ENCODE results near the gene CTIF.

CTIF gene

DNA sequence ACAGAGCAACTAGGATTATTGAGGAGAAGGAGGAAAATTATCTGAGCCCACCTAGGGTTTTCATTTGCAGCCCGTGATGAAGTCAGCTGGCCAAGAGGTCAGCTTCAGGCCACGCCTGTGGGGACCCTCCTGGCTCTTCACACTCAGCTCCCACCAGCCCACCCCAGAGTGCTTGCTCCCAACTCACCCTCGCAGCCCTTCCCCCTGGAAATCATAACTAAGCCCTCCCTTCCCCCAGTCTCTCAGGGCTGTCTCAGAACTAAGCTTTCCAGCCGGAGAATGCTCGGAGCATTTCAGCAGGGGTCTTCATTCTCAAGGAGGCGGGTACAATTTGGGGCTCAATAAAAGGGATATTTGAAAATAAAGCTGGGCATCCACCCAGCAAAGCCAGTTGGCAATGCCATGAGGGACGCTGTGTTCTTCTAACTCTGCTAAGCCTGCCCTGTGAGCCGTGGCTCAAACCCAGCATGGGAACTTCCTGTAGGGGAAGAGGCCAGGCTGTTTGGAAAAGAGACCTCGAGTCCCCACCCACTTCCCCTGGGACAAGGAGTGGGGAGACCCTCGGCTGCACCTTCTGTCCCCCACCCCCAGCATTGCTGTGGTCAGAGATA lies 194.9 kb downstream of the CTIF start:
- H3K27ac ChIP-seq, result no peak overlapping the region
- TF ChIP-seq, protein P1, sequence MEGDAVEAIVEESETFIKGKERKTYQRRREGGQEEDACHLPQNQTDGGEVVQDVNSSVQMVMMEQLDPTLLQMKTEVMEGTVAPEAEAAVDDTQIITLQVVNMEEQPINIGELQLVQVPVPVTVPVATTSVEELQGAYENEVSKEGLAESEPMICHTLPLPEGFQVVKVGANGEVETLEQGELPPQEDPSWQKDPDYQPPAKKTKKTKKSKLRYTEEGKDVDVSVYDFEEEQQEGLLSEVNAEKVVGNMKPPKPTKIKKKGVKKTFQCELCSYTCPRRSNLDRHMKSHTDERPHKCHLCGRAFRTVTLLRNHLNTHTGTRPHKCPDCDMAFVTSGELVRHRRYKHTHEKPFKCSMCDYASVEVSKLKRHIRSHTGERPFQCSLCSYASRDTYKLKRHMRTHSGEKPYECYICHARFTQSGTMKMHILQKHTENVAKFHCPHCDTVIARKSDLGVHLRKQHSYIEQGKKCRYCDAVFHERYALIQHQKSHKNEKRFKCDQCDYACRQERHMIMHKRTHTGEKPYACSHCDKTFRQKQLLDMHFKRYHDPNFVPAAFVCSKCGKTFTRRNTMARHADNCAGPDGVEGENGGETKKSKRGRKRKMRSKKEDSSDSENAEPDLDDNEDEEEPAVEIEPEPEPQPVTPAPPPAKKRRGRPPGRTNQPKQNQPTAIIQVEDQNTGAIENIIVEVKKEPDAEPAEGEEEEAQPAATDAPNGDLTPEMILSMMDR (IDR thresholded peaks at IDR 0.05), result no peak
- no peak for TF ChIP-seq ZFX (IDR thresholded peaks at IDR 0.05; ENCODE audit: borderline replicate concordance)

DNA sequence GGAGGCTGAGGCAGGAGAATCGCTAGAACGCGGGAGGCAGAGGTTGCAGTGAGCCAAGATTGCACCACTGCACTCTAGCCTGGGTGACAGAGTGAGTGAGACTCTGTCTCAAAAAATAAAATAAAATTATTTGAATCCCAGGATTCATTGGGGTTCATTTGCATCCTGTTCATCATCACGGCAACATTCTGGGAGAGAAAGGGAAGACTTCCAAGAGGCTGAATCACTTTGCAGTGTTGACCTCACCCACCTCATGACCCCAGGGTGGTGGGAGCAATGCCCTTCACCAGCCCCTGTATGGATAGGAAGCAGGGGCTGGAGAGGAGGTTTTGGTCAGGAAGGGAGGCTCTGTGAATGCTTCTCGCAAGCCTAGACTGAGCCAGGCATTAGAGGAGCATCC lies 195.6 kb downstream of the CTIF start:
- no peak overlapping the region for H3K27ac ChIP-seq
- TF ChIP-seq ZFX (IDR thresholded peaks at IDR 0.05; ENCODE audit: borderline replicate concordance), result no peak
- TF ChIP-seq, protein P1 (IDR thresholded peaks at IDR 0.05), result no peak

DNA sequence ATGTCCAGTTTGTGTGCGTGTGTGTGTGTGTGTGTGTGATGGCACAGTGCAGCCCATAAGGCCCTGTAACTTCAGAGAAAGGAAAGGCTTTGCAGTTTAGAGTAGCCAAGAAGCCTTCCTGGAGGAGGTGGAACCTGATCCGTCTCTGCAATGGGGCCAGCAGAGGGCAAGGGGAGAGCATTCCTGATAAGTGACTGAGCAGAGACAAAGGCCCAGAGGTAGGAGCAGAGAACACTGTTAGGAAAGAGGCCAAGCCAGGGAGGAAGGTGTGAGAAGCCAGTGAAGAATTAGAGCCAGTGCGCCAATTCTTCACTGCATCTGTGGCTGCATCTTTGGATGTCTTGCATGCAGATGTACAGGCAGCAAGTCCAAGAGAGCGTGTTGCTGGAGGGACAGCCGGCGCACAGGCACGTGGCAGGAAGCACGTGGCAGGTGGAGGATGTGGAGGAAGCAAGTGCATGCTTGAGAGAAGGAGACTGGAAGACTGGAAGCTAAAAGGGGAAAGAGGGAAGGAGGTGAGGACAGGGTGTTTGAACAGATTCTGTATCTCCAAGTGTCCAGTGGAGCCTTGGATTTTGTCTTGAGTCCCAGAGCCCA lies 196.3 kb downstream of the CTIF start:
- TF ChIP-seq ZFX (IDR thresholded peaks at IDR 0.05; ENCODE audit: borderline replicate concordance), result no peak
- TF ChIP-seq, protein P1 (IDR thresholded peaks at IDR 0.05), result no peak
- H3K27ac ChIP-seq, result no peak overlapping the region

DNA sequence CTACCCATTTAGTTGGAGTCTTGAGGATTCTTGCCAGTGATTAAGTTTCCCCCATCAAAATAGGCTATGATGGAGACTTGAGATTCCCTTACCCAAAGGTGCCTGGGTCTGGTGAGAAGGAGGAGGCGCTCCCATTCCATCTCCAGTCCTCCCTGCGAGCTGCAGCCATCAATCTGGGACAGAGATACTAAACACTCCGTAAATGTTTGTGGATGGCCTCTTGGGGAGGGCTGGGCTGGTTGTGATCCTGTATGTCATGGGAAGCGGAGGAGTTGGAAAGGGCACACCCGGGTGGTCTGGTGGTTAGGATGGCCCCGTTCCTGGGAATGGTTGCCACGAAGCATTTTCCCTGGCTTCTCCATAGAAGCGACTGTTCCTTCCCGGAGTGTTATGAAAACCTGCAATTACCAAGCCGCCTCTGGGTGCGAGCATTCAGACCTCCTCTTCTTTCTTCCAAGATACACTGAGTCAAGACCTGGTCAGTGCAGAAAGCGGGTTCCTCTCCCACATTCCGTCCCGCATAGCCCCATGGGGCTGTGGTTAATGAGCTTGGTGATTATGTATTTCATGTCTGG lies 196.9 kb downstream of the CTIF start:
- H3K27ac ChIP-seq, result no peak overlapping the region
- TF ChIP-seq ZFX (IDR thresholded peaks at IDR 0.05; ENCODE audit: borderline replicate concordance), result no peak
- TF ChIP-seq, protein P1 (IDR thresholded peaks at IDR 0.05), result no peak

DNA sequence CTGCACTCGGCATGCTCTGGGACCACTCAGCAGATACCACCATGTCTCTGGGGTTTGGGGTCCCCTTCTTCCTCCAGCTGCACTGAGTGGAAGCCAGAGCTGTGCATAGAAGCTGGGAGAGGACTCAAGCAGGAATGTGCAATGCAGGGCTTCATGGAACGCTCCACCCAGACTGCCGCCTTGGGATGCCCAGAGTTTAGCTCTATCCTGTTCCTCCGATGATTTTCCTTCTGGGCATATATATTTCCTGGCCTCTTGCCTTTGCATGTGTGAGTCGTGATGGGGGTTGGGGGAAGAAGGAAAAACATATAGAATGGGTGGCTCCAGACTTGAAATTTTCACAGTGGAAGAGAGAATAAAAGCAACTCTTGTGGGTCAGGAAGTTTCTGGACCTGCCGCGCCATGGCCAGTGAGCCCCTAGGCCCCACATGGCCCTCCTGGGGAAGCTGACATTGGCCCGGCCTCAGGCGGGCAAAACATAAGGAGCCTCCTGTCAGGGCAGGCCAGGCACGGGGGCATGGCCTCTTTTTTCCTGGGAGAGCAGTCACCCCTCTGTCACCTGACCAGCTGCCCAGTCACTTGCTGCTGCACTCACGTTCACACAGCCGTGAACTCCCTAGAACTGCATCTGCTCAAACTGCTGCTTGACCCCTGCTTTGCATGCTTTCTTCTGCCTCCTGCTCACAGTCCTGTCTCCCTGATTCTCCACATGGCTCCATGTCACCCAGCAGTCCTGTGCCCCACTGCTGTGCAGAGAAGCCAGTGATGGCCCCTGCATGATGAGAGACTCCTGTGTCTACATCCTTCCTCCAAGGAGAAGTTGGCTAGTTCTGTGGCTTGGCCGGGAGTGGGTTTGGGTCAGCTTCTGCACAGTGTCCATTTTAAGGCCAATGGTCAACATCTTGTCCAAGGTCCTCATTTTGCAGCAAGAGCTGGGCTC lies 197.8 kb downstream of the CTIF start:
- no peak for TF ChIP-seq ZFX (IDR thresholded peaks at IDR 0.05; ENCODE audit: borderline replicate concordance)
- TF ChIP-seq, protein P1 (IDR thresholded peaks at IDR 0.05), result no peak
- H3K27ac ChIP-seq, result no peak overlapping the region

DNA sequence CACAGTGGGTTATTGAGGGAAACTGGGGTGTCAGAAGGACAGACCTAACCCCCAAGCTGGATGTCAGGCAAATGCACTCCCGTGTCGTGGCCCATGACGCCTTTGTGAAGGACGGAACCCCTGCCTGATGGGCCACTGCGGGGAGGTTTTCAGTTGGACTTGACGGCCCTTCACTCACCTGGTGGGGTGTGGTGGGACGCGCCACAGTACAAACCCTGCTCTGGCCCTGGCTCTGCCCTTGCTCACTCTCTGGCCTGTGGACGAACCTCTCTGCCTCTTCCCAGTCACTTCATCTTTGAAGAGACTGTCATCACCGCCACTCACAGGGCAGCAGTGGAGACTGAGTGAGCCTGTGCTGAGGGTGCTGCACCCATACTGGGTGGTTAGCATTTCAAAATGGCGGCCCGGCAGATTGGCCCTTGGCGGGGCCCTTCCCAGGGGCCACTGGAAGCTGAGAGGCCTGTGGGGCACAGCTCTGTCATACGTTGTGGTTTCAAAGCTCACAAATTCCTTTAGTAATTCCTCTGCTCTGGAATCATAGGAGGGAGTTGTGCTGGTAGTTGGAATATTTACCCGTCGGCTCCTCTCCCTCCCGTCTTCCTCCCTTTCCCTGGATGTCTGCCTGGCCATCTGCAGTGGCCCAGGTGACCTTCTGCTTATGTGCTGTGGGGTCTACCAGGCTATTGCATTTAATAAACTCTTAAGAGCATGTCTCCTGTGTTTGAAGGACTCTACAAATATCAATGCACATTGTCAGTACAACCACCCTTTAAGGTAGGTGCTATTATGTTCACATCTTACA lies 200.6 kb downstream of the CTIF start:
- no peak overlapping the region for H3K27ac ChIP-seq
- TF ChIP-seq, protein P1 (IDR thresholded peaks at IDR 0.05), result no peak
- TF ChIP-seq ZFX (IDR thresholded peaks at IDR 0.05; ENCODE audit: borderline replicate concordance), result no peak

Measured in 22Rv1 (cell line).